ENCODE measurements around the gene NPAS1. TPM values are rescaled to one million over a fixed set of nuclear protein-coding genes. Genes with fewer than 3 reads are reported as not detected.

Gene NPAS1
- total RNA-seq, 1 experiment from 2014 or later, result 4.6 TPM

- no peak for TF ChIP-seq ELF1 (IDR thresholded peaks at IDR 0.05; ENCODE audit: borderline replicate concordance, low read depth)
- no peak for TF ChIP-seq SRF (IDR thresholded peaks at IDR 0.05; ENCODE audit: low read depth)
- no peak for TF ChIP-seq EZH2phosphoT487 (IDR thresholded peaks at IDR 0.05; ENCODE audit: borderline replicate concordance)
- no peak for TF ChIP-seq FOSL1 (IDR thresholded peaks at IDR 0.05; ENCODE audit: low read depth)
- no peak for TF ChIP-seq POLR2AphosphoS5 (IDR thresholded peaks at IDR 0.05; ENCODE audit: low read depth, low read length)
- TF ChIP-seq EGR1 (IDR thresholded peaks at IDR 0.05; ENCODE audit: low read depth), result no peak
- TF ChIP-seq ATF3 (IDR thresholded peaks at IDR 0.05), result no peak
- TF ChIP-seq REST (IDR thresholded peaks at IDR 0.05; ENCODE audit: low read depth), result no peak
- no peak for TF ChIP-seq RAD21 (IDR thresholded peaks at IDR 0.05; ENCODE audit: low read depth)
- BruUV-seq (replicated peaks), result no TSS peak
- H3K4me2 ChIP-seq (ENCODE audit: low read length), result no peak overlapping the region
Measured at GRCh38 chr19:46993622-46994021, 26.0 kb upstream of the NPAS1 start.

More at GRCh38 chr19:46993622-46994021, 26.0 kb upstream of the NPAS1 start:
- peaks cover 0 to 3% of the 10 kb centered on the region in 2 experiments; a peak in 1 of 4 replicates for H3K4me1 ChIP-seq (ENCODE audit: control insufficient read depth in 1 of 2, insufficient read depth in 2 of 2, low read length in 2 of 2)
- no peaks in the 10 kb centered on the region for H3K9me2 ChIP-seq (ENCODE audit: insufficient read depth)
- no peak overlapping the region for H3K4me3 ChIP-seq (replicated peaks in 1 of 2; ENCODE audit: low read depth in 1 of 2, low read length in 2 of 2)
- H3K9me3 ChIP-seq (ENCODE audit: control insufficient read depth in 1 of 2, insufficient read depth in 1 of 2, low read depth in 1 of 2, low read length in 2 of 2), result no peaks in the 10 kb centered on the region
- ChIA-PET CTCF (no interaction called here), POLR2A (no interaction called here), RAD21 (ENCODE audit: low non-redundant PET in 1 of 2, low total read pairs in 2 of 2, uncharacterized antibody in 2 of 2, unreplicated experiment in 2 of 2) (no interaction called here)
- H4K20me1 ChIP-seq (ENCODE audit: insufficient read depth), result no peaks in the 10 kb centered on the region
- no peaks in the 10 kb centered on the region for H3K79me2 ChIP-seq (ENCODE audit: insufficient read depth, low read length)
- no peak overlapping the region for H3K9ac ChIP-seq (ENCODE audit: low read length)
- DNase-seq (ENCODE audit: low read depth, low spot score) (no peak), ATAC-seq (no peak)
- H2AFZ ChIP-seq (ENCODE audit: low read depth, low read length, poor library complexity, severe bottlenecking), result no peak overlapping the region
- H3K36me3 ChIP-seq (ENCODE audit: control insufficient read depth in 1 of 2, insufficient read depth in 2 of 2, low read length in 2 of 2), result peaks cover 0 to 9% of the 10 kb centered on the region in 2 experiments; a peak in 2 of 4 replicates
- no peak overlapping the region for H3K27ac ChIP-seq (ENCODE audit: low read depth, low read length)
- no peaks in the 10 kb centered on the region for H3K27me3 ChIP-seq (ENCODE audit: insufficient read depth, low read length)
- intact Hi-C loops (cut with micrococcal nuclease), result loop anchor here (5.0 kb wide), 1 partner anchor 151 kb away; no protein-coding TSS in a partner anchor
